HCT116 (cell line): Measurements from ENCODE around the gene NFKB1. TPM values are rescaled to one million over a fixed set of nuclear protein-coding genes. Genes with fewer than 3 reads are reported as not detected.
"Not testable (repeated sequence)": the region's sequence is repeated elsewhere in the genome, so short reads cannot be mapped to it uniquely, and the experiment has no call there.

Experiments used
- ATAC-seq: fragments of 200-7000 bp; cut with Tn5 transposase; 2 replicates; pipeline ENCODE4 v1.9.1; 2020; ENCODE audit warnings: mild to moderate bottlenecking, moderate library complexity
- BruUV-seq: library from RNA; stranded (reverse); fragments of 400-500 nt; replicated peaks from 2 replicates; lab custom pipeline; 2021; lab: Mats Ljungman, UMichigan
- CTCF ChIA-PET: fragments of 300-600 bp; sonication (Branson Sonifier 250); formaldehyde crosslinking; loops from one replicate; lab custom pipeline; 2021; ENCODE audit warnings: antibody characterized with exemption; lab: Charles Lee
- POLR2A ChIA-PET: fragments of 300-600, 350-600 bp; sonication (Branson Sonifier 250); formaldehyde crosslinking; loops from one replicate; lab custom pipeline; 2021; ENCODE audit warnings: antibody characterized with exemption; lab: Charles Lee
- RAD21 ChIA-PET, 2 experiments: fragments of 300-600 bp; sonication (Branson Sonifier 250); formaldehyde crosslinking; loops; one replicate each; lab custom pipeline; 2023; ENCODE audit warnings: low total read pairs in 2 of 2; ENCODE audit not compliant: uncharacterized antibody in 2 of 2, unreplicated experiment in 2 of 2, low non-redundant PET in 1 of 2; lab: Charles Lee
- DNase-seq: peaks from one replicate; pipeline ENCODE4 v3.0.0-alpha.2; 2010; ENCODE audit warnings: low read depth, low spot score
- H2AFZ ChIP-seq: fragments of 200-600 bp; shearing (Covaris generic), sonication (generic); 2 replicates; pipeline ENCODE4 v1.6.1; 2017; ENCODE audit warnings: low read depth, mixed run types, mixed read lengths, antibody characterized with exemption, low read length; ENCODE audit not compliant: poor library complexity, severe bottlenecking
- H3K27ac ChIP-seq: 2 replicates; pipeline ENCODE4 v1.5.1; 2012; ENCODE audit warnings: low read depth, low read length
- H3K27me3 ChIP-seq: fragments of 200-600 bp; sonication (generic); 2 replicates; pipeline ENCODE4 v1.6.1; 2016; ENCODE audit warnings: mixed run types, low read length, mixed read lengths; ENCODE audit not compliant: insufficient read depth
- H3K36me3 ChIP-seq, 2 experiments: fragments of 200-500 bp in 1 of 2; fragments of 200-600 bp in 1 of 2; sonication (Bioruptor generic) in 1 of 2; sonication (generic) in 1 of 2; 2 replicates each; pipeline versions ENCODE4 v1.5.1 to v1.6.1; 2014 to 2016; ENCODE audit warnings: low read length in 2 of 2, inconsistent platforms in 1 of 2, mixed read lengths in 1 of 2, mixed run types in 1 of 2; ENCODE audit not compliant: insufficient read depth in 2 of 2, control insufficient read depth in 1 of 2
- H3K4me1 ChIP-seq, 2 experiments: fragments of 200-600 bp in 1 of 2; sonication (generic) in 1 of 2; 2 replicates each; pipeline versions ENCODE4 v1.5.1 to v1.6.1; 2012 to 2017; ENCODE audit warnings: low read length in 2 of 2, inconsistent platforms in 1 of 2, mild to moderate bottlenecking in 1 of 2, mixed read lengths in 1 of 2, mixed run types in 1 of 2, moderate library complexity in 1 of 2; ENCODE audit not compliant: insufficient read depth in 2 of 2, control insufficient read depth in 1 of 2
- H3K4me2 ChIP-seq: fragments of 200-600 bp; sonication (generic); 2 replicates; pipeline ENCODE4 v1.6.1; 2017; ENCODE audit warnings: mixed run types, low read length, mixed read lengths
- H3K4me3 ChIP-seq, 2 experiments: fragments of 200-600 bp in 1 of 2; sonication (generic) in 1 of 2; replicated peaks in 1 of 2; 2 replicates each; pipeline ENCODE4 v1.5.1; 2011 to 2016; ENCODE audit warnings: low read length in 2 of 2, control low read depth in 1 of 2, low read depth in 1 of 2, mild to moderate bottlenecking in 1 of 2, mixed read lengths in 1 of 2, mixed run types in 1 of 2
- H3K79me2 ChIP-seq: fragments of 200-600 bp; sonication (generic); 2 replicates; pipeline ENCODE4 v1.6.1; 2017; ENCODE audit warnings: mild to moderate bottlenecking, mixed run types, low read length, moderate library complexity, mixed read lengths; ENCODE audit not compliant: insufficient read depth
- H3K9ac ChIP-seq: fragments of 200-600 bp; sonication (generic); 2 replicates; pipeline ENCODE4 v1.6.1; 2016; ENCODE audit warnings: low read length, mixed read lengths
- H3K9me2 ChIP-seq: fragments of 200-600 bp; sonication (generic), shearing (Covaris generic); 2 replicates; pipeline ENCODE4 v1.6.1; 2017; ENCODE audit warnings: mixed run types, mild to moderate bottlenecking, moderate library complexity; ENCODE audit not compliant: insufficient read depth
- H3K9me3 ChIP-seq, 2 experiments: fragments of 200-500 bp in 1 of 2; fragments of 200-600 bp in 1 of 2; sonication (Bioruptor generic) in 1 of 2; sonication (generic) in 1 of 2; 2 replicates each; pipeline ENCODE4 v1.6.1; 2014 to 2017; ENCODE audit warnings: low read length in 2 of 2, mixed read lengths in 2 of 2, inconsistent platforms in 1 of 2, low read depth in 1 of 2, mild to moderate bottlenecking in 1 of 2, mixed run types in 1 of 2, moderate library complexity in 1 of 2; ENCODE audit not compliant: control insufficient read depth in 1 of 2, insufficient read depth in 1 of 2
- H4K20me1 ChIP-seq: fragments of 200-600 bp; sonication (generic), shearing (Covaris generic); 2 replicates; pipeline ENCODE4 v1.6.1; 2017; ENCODE audit warnings: mixed run types, mild to moderate bottlenecking, moderate library complexity; ENCODE audit not compliant: insufficient read depth
- ATF3 ChIP-seq: IDR thresholded peaks from 2 replicates; pipeline ENCODE4 v1.6.1; 2012
- EZH2phosphoT487 ChIP-seq: fragments of 200-600 bp; IDR thresholded peaks from 2 replicates; pipeline ENCODE4 v1.6.1; 2018; ENCODE audit warnings: antibody characterized with exemption, borderline replicate concordance
- POLR2AphosphoS5 ChIP-seq: IDR thresholded peaks from 2 replicates; pipeline ENCODE4 v1.6.1; 2011; ENCODE audit warnings: mild to moderate bottlenecking, low read depth, low read length, moderate library complexity
- REST ChIP-seq: IDR thresholded peaks from 2 replicates; pipeline ENCODE4 v1.6.1; 2012; ENCODE audit warnings: low read depth
- TCF7L2 ChIP-seq: IDR thresholded peaks from 2 replicates; pipeline ENCODE4 v1.7.0; 2011; ENCODE audit warnings: borderline replicate concordance, inconsistent platforms; ENCODE audit not compliant: insufficient read depth, insufficient read length; ENCODE audit errors: extremely low read depth
- YY1 ChIP-seq: IDR thresholded peaks from 2 replicates; pipeline ENCODE4 v1.6.1; 2011; ENCODE audit warnings: low read length, low read depth, moderate library complexity, mild to moderate bottlenecking; ENCODE audit not compliant: insufficient replicate concordance; ENCODE audit errors: extremely low read depth
- ZFX ChIP-seq: fragments of 450-650 bp; IDR thresholded peaks from 2 replicates; pipeline ENCODE4 v1.6.1; 2017
- intact Hi-C: fragments of 100-400 bp; cut with micrococcal nuclease; formaldehyde crosslinking; loops from 2 replicates; pipeline ENCODE4 v1.10.0; 2022
- total RNA-seq: library from RNA; stranded (reverse); gene quantifications from one replicate; pipeline ENCODE4 v1.2.1, GENCODE V29; 2021; ENCODE audit not compliant: unreplicated experiment

NFKB1 gene
- total RNA-seq, 1 experiment from 2014 or later, result 29.4 TPM

GRCh38 chr4:102569200-102569599 lies 68.0 kb downstream of the NFKB1 start:
- Histone ChIP-seq H3K9me3 (no peaks in the 10 kb centered on the region), H2AFZ (no peak overlapping the region), H3K4me3 (no peak overlapping the region), H3K27ac (no peak overlapping the region), H3K27me3 (no peaks in the 10 kb centered on the region), H3K79me2 (no peaks in the 10 kb centered on the region), H3K4me1 (no peaks in the 10 kb centered on the region), H3K9ac (no peak overlapping the region), H3K36me3 (no peaks in the 10 kb centered on the region), H3K4me2 (no peak overlapping the region), H4K20me1 (no peaks in the 10 kb centered on the region), H3K9me2 (no peaks in the 10 kb centered on the region)
- no peak for DNase-seq
- ChIA-PET POLR2A (no interaction called here), RAD21 (no interaction called here), CTCF (no interaction called here)
- no TSS peak for BruUV-seq
- intact Hi-C loops, result no loop called here
- no peak for ATAC-seq
- TF ChIP-seq YY1 (no peak), ZFX (no peak), REST (no peak), POLR2AphosphoS5 (no peak), EZH2phosphoT487 (no peak), ATF3 (no peak), TCF7L2 (no peak)

- intact Hi-C loops, POLR2A ChIA-PET, H3K9me2 ChIP-seq, H3K9me3 ChIP-seq, H3K4me1 ChIP-seq, H4K20me1 ChIP-seq, RAD21 ChIA-PET, H3K9ac ChIP-seq, H3K27me3 ChIP-seq, H3K36me3 ChIP-seq, ATAC-seq, H3K4me2 ChIP-seq, H3K4me3 ChIP-seq, H3K27ac ChIP-seq, DNase-seq, H3K79me2 ChIP-seq, H2AFZ ChIP-seq, BruUV-seq: not testable (repeated sequence)
- CTCF ChIA-PET, result interaction anchor here (1.1 kb wide), 1 partner anchor 8 kb away, joined by 3 read pairs; no protein-coding TSS in a partner anchor
Measured at GRCh38 chr4:102570211-102570610, 69.1 kb downstream of the NFKB1 start.
